Measurements from ENCODE around the gene NRIP2. TPM values are rescaled to one million over a fixed set of nuclear protein-coding genes. Genes with fewer than 3 reads are reported as not detected.

The NRIP2 gene
- total RNA-seq, 1 donor from 2014 or later: 9.7 TPM

GRCh38 chr12:2825132-2825531, 9.7 kb downstream of the NRIP2 start:
- Histone ChIP-seq H3K36me3 (peaks cover 77 to 87% of the 10 kb centered on the region in 2 donors), H3K27ac (no peak overlapping the region), H3K4me3 (no peak overlapping the region), H3K27me3 (no peaks in the 10 kb centered on the region), H3K4me1 (no peaks in the 10 kb centered on the region), H3K9me3 (no peaks in the 10 kb centered on the region)
- intact Hi-C loops (cut with DNase I): no loop called here
- no peak for DNase-seq (ENCODE audit: low spot score in 2 of 2)
- no peak for TF ChIP-seq CTCF (IDR thresholded peaks at IDR 0.05)

GRCh38 chr12:2824541-2824940, 10.3 kb downstream of the NRIP2 start:
- H3K4me1 ChIP-seq: no peaks in the 10 kb centered on the region
- H3K27ac ChIP-seq: no peak overlapping the region
- intact Hi-C loops (cut with DNase I): no loop called here
- H3K9me3 ChIP-seq: no peaks in the 10 kb centered on the region
- peaks cover 77 to 91% of the 10 kb centered on the region in 2 donors for H3K36me3 ChIP-seq
- H3K4me3 ChIP-seq: no peak overlapping the region
- H3K27me3 ChIP-seq: no peaks in the 10 kb centered on the region
- DNase-seq (ENCODE audit: low spot score in 2 of 2): no peak
- no peak for TF ChIP-seq CTCF (IDR thresholded peaks at IDR 0.05)

GRCh38 chr12:2823483-2823882, 11.4 kb downstream of the NRIP2 start:
- Histone ChIP-seq H3K4me1 (no peaks in the 10 kb centered on the region), H3K36me3 (peaks cover 78 to 92% of the 10 kb centered on the region in 2 donors), H3K9me3 (no peaks in the 10 kb centered on the region), H3K27me3 (no peaks in the 10 kb centered on the region), H3K4me3 (no peak overlapping the region), H3K27ac (no peak overlapping the region)
- intact Hi-C loops (cut with DNase I): no loop called here
- TF ChIP-seq CTCF (IDR thresholded peaks at IDR 0.05): no peak
- no peak for DNase-seq (ENCODE audit: low spot score in 2 of 2)

- no peak for TF ChIP-seq CTCF (IDR thresholded peaks at IDR 0.05)
- DNase-seq (ENCODE audit: low spot score in 2 of 2): no peak
- H3K4me1 ChIP-seq: no peaks in the 10 kb centered on the region
- H3K4me3 ChIP-seq: no peak overlapping the region
- no peaks in the 10 kb centered on the region for H3K9me3 ChIP-seq
- H3K27ac ChIP-seq: no peak overlapping the region
- H3K36me3 ChIP-seq: peaks cover 58 to 74% of the 10 kb centered on the region in 2 donors
- no peaks in the 10 kb centered on the region for H3K27me3 ChIP-seq
- intact Hi-C loops (cut with DNase I): no loop called here
Measured at GRCh38 chr12:2820432-2820831, 14.4 kb downstream of the NRIP2 start.

- TF ChIP-seq CTCF (IDR thresholded peaks at IDR 0.05): no peak
- H3K4me3 ChIP-seq: no peak overlapping the region
- H3K4me1 ChIP-seq: no peaks in the 10 kb centered on the region
- no peak for DNase-seq (ENCODE audit: low spot score in 2 of 2)
- H3K27me3 ChIP-seq: no peaks in the 10 kb centered on the region
- H3K9me3 ChIP-seq: no peaks in the 10 kb centered on the region
- intact Hi-C loops (cut with DNase I): no loop called here
- no peak overlapping the region for H3K27ac ChIP-seq
- peaks cover 52 to 68% of the 10 kb centered on the region in 2 donors for H3K36me3 ChIP-seq
Measured at GRCh38 chr12:2819810-2820209, 15.0 kb downstream of the NRIP2 start.

Data from ascending aorta (tissue), 2 donors.